Measurements from ENCODE around the gene SPATA2. TPM values are rescaled to one million over a fixed set of nuclear protein-coding genes. Genes with fewer than 3 reads are reported as not detected.

Gene SPATA2
- total and polyA plus RNA-seq, 2 of the 8 experiments (the other 6 are each of a cell fraction or from before 2014, with no cell fraction given) = 11.0 to 13.0 TPM

GRCh38 chr20:49888212-49889000 lies 26.9 kb downstream of the SPATA2 start (continued):
- TF ChIP-seq ATF2 (IDR thresholded peaks at IDR 0.05; ENCODE audit: low read length) (no peak), TAF7 (optimal IDR thresholded peaks at IDR 0.05; ENCODE audit: borderline replicate concordance, low read depth, low read length) (peak; percentile 36), TBP (IDR thresholded peaks at IDR 0.05; ENCODE audit: low read depth, low read length) (no peak), KDM1A (IDR thresholded peaks at IDR 0.05; ENCODE audit: borderline replicate concordance, low read length) (no peak), GTF2F1 (IDR thresholded peaks at IDR 0.05; ENCODE audit: borderline replicate concordance, low read depth, low read length) (no peak), BACH1 (IDR thresholded peaks at IDR 0.05; ENCODE audit: low read length) (no peak), CREB1 (IDR thresholded peaks at IDR 0.05) (peak; percentile 15; the same call in 1 of the 2 replicates)
- TF ChIP-seq, protein P1, sequence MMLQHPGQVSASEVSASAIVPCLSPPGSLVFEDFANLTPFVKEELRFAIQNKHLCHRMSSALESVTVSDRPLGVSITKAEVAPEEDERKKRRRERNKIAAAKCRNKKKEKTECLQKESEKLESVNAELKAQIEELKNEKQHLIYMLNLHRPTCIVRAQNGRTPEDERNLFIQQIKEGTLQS (IDR thresholded peaks at IDR 0.05; ENCODE audit: insufficient read depth, low read depth, low read length) = no peak

All from H1 (cell line).